ENCODE results near the gene ADGRB3.
A peak's percentile ranks its signal among the peaks of the same experiment; 100 is the strongest.

The ADGRB3 gene

GRCh38 chr6:68756454-68757375, 121.6 kb downstream of the ADGRB3 start:
- DNase-seq (ENCODE audit: low read depth, low spot score) = no peak
- no peaks in the 10 kb centered on the region for H3K9me3 ChIP-seq (ENCODE audit: low read depth, low read length)
- H3K4me3 ChIP-seq = 0 out of 2 replicates have a peak overlapping the region, but pooled peaks have one; percentile 8
- no peak overlapping the region for H3K27ac ChIP-seq
- H3K9ac ChIP-seq (ENCODE audit: insufficient read length) = no peak overlapping the region
- TF ChIP-seq FOXP2 (optimal IDR thresholded peaks at IDR 0.05; ENCODE audit: control extremely low read depth, extremely low read length, insufficient read depth) (no peak), EZH2 (IDR thresholded peaks at IDR 0.05) (no peak), POLR2AphosphoS5 (IDR thresholded peaks at IDR 0.05; ENCODE audit: borderline replicate concordance, low read depth, low read length) (no peak)
- no peaks in the 10 kb centered on the region for H3K36me3 ChIP-seq (ENCODE audit: insufficient read depth, low read length)

- no peak for TF ChIP-seq EZH2 (IDR thresholded peaks at IDR 0.05)
- no peak for TF ChIP-seq POLR2AphosphoS5 (IDR thresholded peaks at IDR 0.05; ENCODE audit: borderline replicate concordance, low read depth, low read length)
- no peak for TF ChIP-seq FOXP2 (optimal IDR thresholded peaks at IDR 0.05; ENCODE audit: control extremely low read depth, extremely low read length, insufficient read depth)
- no peak for DNase-seq (ENCODE audit: low read depth, low spot score)
- H3K9ac ChIP-seq (ENCODE audit: insufficient read length) = no peak overlapping the region
- no peak overlapping the region for H3K4me3 ChIP-seq
- no peak overlapping the region for H3K27ac ChIP-seq
- H3K36me3 ChIP-seq (ENCODE audit: insufficient read depth, low read length) = no peaks in the 10 kb centered on the region
- no peaks in the 10 kb centered on the region for H3K9me3 ChIP-seq (ENCODE audit: low read depth, low read length)
Measured at GRCh38 chr6:68757821-68758220, 122.7 kb downstream of the ADGRB3 start.

- no peak for DNase-seq (ENCODE audit: low read depth, low spot score)
- no peak overlapping the region for H3K9ac ChIP-seq (ENCODE audit: insufficient read length)
- H3K4me3 ChIP-seq = no peak overlapping the region
- no peaks in the 10 kb centered on the region for H3K9me3 ChIP-seq (ENCODE audit: low read depth, low read length)
- TF ChIP-seq POLR2AphosphoS5 (IDR thresholded peaks at IDR 0.05; ENCODE audit: borderline replicate concordance, low read depth, low read length) (no peak), FOXP2 (optimal IDR thresholded peaks at IDR 0.05; ENCODE audit: control extremely low read depth, extremely low read length, insufficient read depth) (no peak), EZH2 (IDR thresholded peaks at IDR 0.05) (no peak)
- no peaks in the 10 kb centered on the region for H3K36me3 ChIP-seq (ENCODE audit: insufficient read depth, low read length)
- no peak overlapping the region for H3K27ac ChIP-seq
Measured at GRCh38 chr6:68758559-68758958, 123.5 kb downstream of the ADGRB3 start.

- H3K36me3 ChIP-seq (ENCODE audit: insufficient read depth, low read length) = no peaks in the 10 kb centered on the region
- H3K27ac ChIP-seq = no peak overlapping the region
- H3K9ac ChIP-seq (ENCODE audit: insufficient read length) = no peak overlapping the region
- no peak for DNase-seq (ENCODE audit: low read depth, low spot score)
- no peaks in the 10 kb centered on the region for H3K9me3 ChIP-seq (ENCODE audit: low read depth, low read length)
- TF ChIP-seq POLR2AphosphoS5 (IDR thresholded peaks at IDR 0.05; ENCODE audit: borderline replicate concordance, low read depth, low read length) (no peak), FOXP2 (optimal IDR thresholded peaks at IDR 0.05; ENCODE audit: control extremely low read depth, extremely low read length, insufficient read depth) (no peak), EZH2 (IDR thresholded peaks at IDR 0.05) (no peak)
- H3K4me3 ChIP-seq = no peak overlapping the region
Measured at GRCh38 chr6:68760485-68760884, 125.4 kb downstream of the ADGRB3 start.

- H3K9me3 ChIP-seq (ENCODE audit: low read depth, low read length) = no peaks in the 10 kb centered on the region
- no peak overlapping the region for H3K9ac ChIP-seq (ENCODE audit: insufficient read length)
- no peak for DNase-seq (ENCODE audit: low read depth, low spot score)
- H3K36me3 ChIP-seq (ENCODE audit: insufficient read depth, low read length) = no peaks in the 10 kb centered on the region
- no peak overlapping the region for H3K4me3 ChIP-seq
- no peak overlapping the region for H3K27ac ChIP-seq
- TF ChIP-seq EZH2 (IDR thresholded peaks at IDR 0.05) = no peak
- TF ChIP-seq POLR2AphosphoS5 (IDR thresholded peaks at IDR 0.05; ENCODE audit: borderline replicate concordance, low read depth, low read length) = no peak
- no peak for TF ChIP-seq FOXP2 (optimal IDR thresholded peaks at IDR 0.05; ENCODE audit: control extremely low read depth, extremely low read length, insufficient read depth)
Measured at GRCh38 chr6:68760941-68761676, 126.0 kb downstream of the ADGRB3 start.

- H3K9ac ChIP-seq (ENCODE audit: insufficient read length) = no peak overlapping the region
- TF ChIP-seq POLR2AphosphoS5 (IDR thresholded peaks at IDR 0.05; ENCODE audit: borderline replicate concordance, low read depth, low read length) (no peak), EZH2 (IDR thresholded peaks at IDR 0.05) (no peak), FOXP2 (optimal IDR thresholded peaks at IDR 0.05; ENCODE audit: control extremely low read depth, extremely low read length, insufficient read depth) (no peak)
- no peaks in the 10 kb centered on the region for H3K36me3 ChIP-seq (ENCODE audit: insufficient read depth, low read length)
- H3K27ac ChIP-seq = no peak overlapping the region
- no peaks in the 10 kb centered on the region for H3K9me3 ChIP-seq (ENCODE audit: low read depth, low read length)
- DNase-seq (ENCODE audit: low read depth, low spot score) = no peak
- H3K4me3 ChIP-seq = no peak overlapping the region
Measured at GRCh38 chr6:68761985-68762384, 126.9 kb downstream of the ADGRB3 start.

- H3K4me3 ChIP-seq = no peak overlapping the region
- DNase-seq (ENCODE audit: low read depth, low spot score) = no peak
- H3K9me3 ChIP-seq (ENCODE audit: low read depth, low read length) = peaks cover 4% of the 10 kb centered on the region; the same call in 1 of the 2 replicates
- H3K9ac ChIP-seq (ENCODE audit: insufficient read length) = no peak overlapping the region
- no peak for TF ChIP-seq EZH2 (IDR thresholded peaks at IDR 0.05)
- no peak for TF ChIP-seq POLR2AphosphoS5 (IDR thresholded peaks at IDR 0.05; ENCODE audit: borderline replicate concordance, low read depth, low read length)
- no peak for TF ChIP-seq FOXP2 (optimal IDR thresholded peaks at IDR 0.05; ENCODE audit: control extremely low read depth, extremely low read length, insufficient read depth)
- no peaks in the 10 kb centered on the region; the same call in 1 of the 2 replicates for H3K36me3 ChIP-seq (ENCODE audit: insufficient read depth, low read length)
- no peak overlapping the region for H3K27ac ChIP-seq
Measured at GRCh38 chr6:68771426-68771825, 136.3 kb downstream of the ADGRB3 start.

GRCh38 chr6:68774843-68775242, 139.8 kb downstream of the ADGRB3 start:
- Histone ChIP-seq H3K9ac (ENCODE audit: insufficient read length) (no peak overlapping the region), H3K4me3 (no peak overlapping the region), H3K36me3 (ENCODE audit: insufficient read depth, low read length) (no peaks in the 10 kb centered on the region), H3K27ac (peak overlapping the region; percentile 4; the same call in 1 of the 2 replicates), H3K9me3 (ENCODE audit: low read depth, low read length) (no peaks in the 10 kb centered on the region)
- DNase-seq (ENCODE audit: low read depth, low spot score) = no peak
- no peak for TF ChIP-seq FOXP2 (optimal IDR thresholded peaks at IDR 0.05; ENCODE audit: control extremely low read depth, extremely low read length, insufficient read depth)
- no peak for TF ChIP-seq POLR2AphosphoS5 (IDR thresholded peaks at IDR 0.05; ENCODE audit: borderline replicate concordance, low read depth, low read length)
- no peak for TF ChIP-seq EZH2 (IDR thresholded peaks at IDR 0.05)

Measured in SK-N-MC (cell line).